Measurements from ENCODE around the gene TRIM50. TPM values are rescaled to one million over a fixed set of nuclear protein-coding genes. Genes with fewer than 3 reads are reported as not detected.
A peak's percentile ranks its signal among the peaks of the same experiment; 100 is the strongest.
"Not testable (repeated sequence)": the region's sequence is repeated elsewhere in the genome, so short reads cannot be mapped to it uniquely, and the experiment has no call there.

TRIM50 gene
- total and polyA plus RNA-seq, 2 of the 13 experiments (the other 11 are each of a cell fraction or from before 2014, with no cell fraction given), result 4.2 to 24.5 TPM

DNA sequence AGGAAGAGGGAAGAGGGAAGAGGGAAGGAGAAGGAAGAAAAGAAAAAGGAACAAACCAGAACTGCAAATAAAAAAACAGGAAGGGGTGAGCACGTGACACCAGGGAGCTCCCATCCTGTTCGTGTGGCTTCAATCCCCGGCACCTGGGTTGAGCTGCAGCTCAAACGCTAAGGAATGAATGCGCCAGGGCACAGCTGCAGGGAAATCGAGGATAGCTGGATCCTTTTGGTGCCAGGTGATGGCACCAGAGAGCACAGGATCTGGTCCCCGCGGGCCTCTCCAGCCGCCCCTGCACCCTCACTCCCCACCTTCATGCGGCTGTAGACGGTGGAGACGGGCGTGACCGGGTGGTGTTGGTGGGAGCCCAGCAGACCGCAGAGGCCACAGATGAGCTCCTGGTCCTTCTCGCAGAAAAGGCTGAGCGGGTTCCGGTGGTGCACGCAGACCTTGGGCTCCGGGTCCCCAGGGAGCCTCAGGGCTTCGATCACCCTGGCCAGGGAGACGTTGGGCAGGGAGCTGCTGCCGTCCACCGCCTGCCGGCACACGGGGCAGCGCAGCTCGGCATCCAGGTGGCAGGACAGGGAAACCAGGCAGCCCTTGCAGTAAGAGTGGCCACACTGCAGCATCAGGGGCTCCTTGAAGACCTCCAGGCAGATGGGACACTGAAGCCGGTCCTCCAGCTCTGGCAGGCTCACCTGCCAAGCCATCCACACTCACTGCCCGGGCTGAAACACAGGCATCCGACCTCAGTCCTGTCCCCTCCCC, 3.6 kb downstream of the TRIM50 start:
- H3K9me3 ChIP-seq (ENCODE audit: low read length); FAIRE-seq; H3K36me3 ChIP-seq (replicated peaks in 1 of 2; ENCODE audit: control insufficient read depth in 1 of 2, insufficient read depth in 2 of 2, low read length in 2 of 2); in situ Hi-C loops (cut with HindIII; ENCODE audit: extremely low pct_ligation_motif_present, low pct_unique_long_range_greater_than_20kb); BruUV-seq (replicated peaks); H2AFZ ChIP-seq (ENCODE audit: low read length); H3K27ac ChIP-seq (ENCODE audit: extremely low read length, insufficient read depth, low read length); H4K20me1 ChIP-seq (ENCODE audit: insufficient read depth, low read length); H3K27me3 ChIP-seq (ENCODE audit: control insufficient read depth in 1 of 2, insufficient read depth in 2 of 2, low read length in 2 of 2); H3K79me2 ChIP-seq (ENCODE audit: insufficient read depth, low read length): not testable (repeated sequence)
- WGBS (ENCODE audit: low lambda C conversion rate), result under 1% methylated on average over 12 of the region's 31 CpGs
- Histone ChIP-seq H3K4me1 (ENCODE audit: insufficient read depth, low read length) (peaks cover 42% of the 10 kb centered on the region), H3K4me3 (replicated peaks in 1 of 3; ENCODE audit: insufficient read depth in 1 of 3, low read depth in 2 of 3, low read length in 3 of 3) (peak overlapping the region; percentile 40 to 73 (median 55); a peak in 5 of 6 replicates), H3K4me2 (ENCODE audit: low read depth, low read length) (peak overlapping the region; percentile 95), H3K9ac (ENCODE audit: insufficient read depth, low read depth, low read length) (peak overlapping the region; percentile 56)
- ATAC-seq, result peak; percentile 77
- POLR2A ChIA-PET, result interaction anchor here (0.7 to 2.4 kb wide), 6 partner anchors 16 to 127 kb away, joined by 3 to 7 read pairs (median 6); no protein-coding TSS in a partner anchor
- CTCF ChIA-PET (ENCODE audit: low intra/inter-chr PET ratio, low total read pairs), result interaction anchor here (1.0 to 1.4 kb wide), 2 partner anchors 18 to 127 kb away, joined by 3 to 13 read pairs; no protein-coding TSS in a partner anchor
- peak; percentile 63 for DNase-seq (ENCODE audit: low spot score)
- intact Hi-C loops (cut with micrococcal nuclease; ENCODE audit: unreplicated experiment), result loop anchor here (2.0 to 5.0 kb wide), 3 partner anchors 19 to 129 kb away; no protein-coding TSS in a partner anchor
- TF ChIP-seq HNRNPL (IDR thresholded peaks at IDR 0.05; ENCODE audit: low read depth, low read length) (0 out of 2 replicates have a peak, but pooled peaks have one; percentile 56), REPIN1 (CRISPR knock-in tag; IDR thresholded peaks at IDR 0.05; ENCODE audit: borderline replicate concordance, low read depth) (0 out of 2 replicates have a peak, but pooled peaks have one; percentile 10), HDAC1 (CRISPR knock-in tag; IDR thresholded peaks at IDR 0.05) (peak; percentile 47; the same call in 1 of the 2 replicates), STAG1 (CRISPR knock-in tag; IDR thresholded peaks at IDR 0.05) (peak; percentile 81), XRCC5 (optimal IDR thresholded peaks at IDR 0.05; ENCODE audit: low read length) (peak; percentile 40), SMAD1 (CRISPR knock-in tag; IDR thresholded peaks at IDR 0.05; ENCODE audit: borderline replicate concordance, low read depth) (0 out of 2 replicates have a peak, but pooled peaks have one; percentile 52)
- TF ChIP-seq, protein P1, sequence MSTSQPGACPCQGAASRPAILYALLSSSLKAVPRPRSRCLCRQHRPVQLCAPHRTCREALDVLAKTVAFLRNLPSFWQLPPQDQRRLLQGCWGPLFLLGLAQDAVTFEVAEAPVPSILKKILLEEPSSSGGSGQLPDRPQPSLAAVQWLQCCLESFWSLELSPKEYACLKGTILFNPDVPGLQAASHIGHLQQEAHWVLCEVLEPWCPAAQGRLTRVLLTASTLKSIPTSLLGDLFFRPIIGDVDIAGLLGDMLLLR (CRISPR knock-in tag; IDR thresholded peaks at IDR 0.05), result 0 out of 2 replicates have a peak, but pooled peaks have one; percentile 51
- TF ChIP-seq, protein P2, sequence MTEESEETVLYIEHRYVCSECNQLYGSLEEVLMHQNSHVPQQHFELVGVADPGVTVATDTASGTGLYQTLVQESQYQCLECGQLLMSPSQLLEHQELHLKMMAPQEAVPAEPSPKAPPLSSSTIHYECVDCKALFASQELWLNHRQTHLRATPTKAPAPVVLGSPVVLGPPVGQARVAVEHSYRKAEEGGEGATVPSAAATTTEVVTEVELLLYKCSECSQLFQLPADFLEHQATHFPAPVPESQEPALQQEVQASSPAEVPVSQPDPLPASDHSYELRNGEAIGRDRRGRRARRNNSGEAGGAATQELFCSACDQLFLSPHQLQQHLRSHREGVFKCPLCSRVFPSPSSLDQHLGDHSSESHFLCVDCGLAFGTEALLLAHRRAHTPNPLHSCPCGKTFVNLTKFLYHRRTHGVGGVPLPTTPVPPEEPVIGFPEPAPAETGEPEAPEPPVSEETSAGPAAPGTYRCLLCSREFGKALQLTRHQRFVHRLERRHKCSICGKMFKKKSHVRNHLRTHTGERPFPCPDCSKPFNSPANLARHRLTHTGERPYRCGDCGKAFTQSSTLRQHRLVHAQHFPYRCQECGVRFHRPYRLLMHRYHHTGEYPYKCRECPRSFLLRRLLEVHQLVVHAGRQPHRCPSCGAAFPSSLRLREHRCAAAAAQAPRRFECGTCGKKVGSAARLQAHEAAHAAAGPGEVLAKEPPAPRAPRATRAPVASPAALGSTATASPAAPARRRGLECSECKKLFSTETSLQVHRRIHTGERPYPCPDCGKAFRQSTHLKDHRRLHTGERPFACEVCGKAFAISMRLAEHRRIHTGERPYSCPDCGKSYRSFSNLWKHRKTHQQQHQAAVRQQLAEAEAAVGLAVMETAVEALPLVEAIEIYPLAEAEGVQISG (CRISPR knock-in tag; IDR thresholded peaks at IDR 0.05), result peak; percentile 55; the same call in 1 of the 2 replicates
- TF ChIP-seq, protein P3, sequence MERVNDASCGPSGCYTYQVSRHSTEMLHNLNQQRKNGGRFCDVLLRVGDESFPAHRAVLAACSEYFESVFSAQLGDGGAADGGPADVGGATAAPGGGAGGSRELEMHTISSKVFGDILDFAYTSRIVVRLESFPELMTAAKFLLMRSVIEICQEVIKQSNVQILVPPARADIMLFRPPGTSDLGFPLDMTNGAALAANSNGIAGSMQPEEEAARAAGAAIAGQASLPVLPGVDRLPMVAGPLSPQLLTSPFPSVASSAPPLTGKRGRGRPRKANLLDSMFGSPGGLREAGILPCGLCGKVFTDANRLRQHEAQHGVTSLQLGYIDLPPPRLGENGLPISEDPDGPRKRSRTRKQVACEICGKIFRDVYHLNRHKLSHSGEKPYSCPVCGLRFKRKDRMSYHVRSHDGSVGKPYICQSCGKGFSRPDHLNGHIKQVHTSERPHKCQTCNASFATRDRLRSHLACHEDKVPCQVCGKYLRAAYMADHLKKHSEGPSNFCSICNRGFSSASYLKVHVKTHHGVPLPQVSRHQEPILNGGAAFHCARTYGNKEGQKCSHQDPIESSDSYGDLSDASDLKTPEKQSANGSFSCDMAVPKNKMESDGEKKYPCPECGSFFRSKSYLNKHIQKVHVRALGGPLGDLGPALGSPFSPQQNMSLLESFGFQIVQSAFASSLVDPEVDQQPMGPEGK (CRISPR knock-in tag; IDR thresholded peaks at IDR 0.05), result peak; percentile 43; the same call in 1 of the 2 replicates
- TF ChIP-seq, protein P4, sequence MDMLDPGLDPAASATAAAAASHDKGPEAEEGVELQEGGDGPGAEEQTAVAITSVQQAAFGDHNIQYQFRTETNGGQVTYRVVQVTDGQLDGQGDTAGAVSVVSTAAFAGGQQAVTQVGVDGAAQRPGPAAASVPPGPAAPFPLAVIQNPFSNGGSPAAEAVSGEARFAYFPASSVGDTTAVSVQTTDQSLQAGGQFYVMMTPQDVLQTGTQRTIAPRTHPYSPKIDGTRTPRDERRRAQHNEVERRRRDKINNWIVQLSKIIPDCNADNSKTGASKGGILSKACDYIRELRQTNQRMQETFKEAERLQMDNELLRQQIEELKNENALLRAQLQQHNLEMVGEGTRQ (IDR thresholded peaks at IDR 0.05; ENCODE audit: low read depth, low read length), result peak; percentile 46; the same call in 1 of the 2 replicates
- TF ChIP-seq, protein P4 (CRISPR knock-in tag; IDR thresholded peaks at IDR 0.05; ENCODE audit: borderline replicate concordance), result not testable (repeated sequence)
- TF ChIP-seq, protein P5, sequence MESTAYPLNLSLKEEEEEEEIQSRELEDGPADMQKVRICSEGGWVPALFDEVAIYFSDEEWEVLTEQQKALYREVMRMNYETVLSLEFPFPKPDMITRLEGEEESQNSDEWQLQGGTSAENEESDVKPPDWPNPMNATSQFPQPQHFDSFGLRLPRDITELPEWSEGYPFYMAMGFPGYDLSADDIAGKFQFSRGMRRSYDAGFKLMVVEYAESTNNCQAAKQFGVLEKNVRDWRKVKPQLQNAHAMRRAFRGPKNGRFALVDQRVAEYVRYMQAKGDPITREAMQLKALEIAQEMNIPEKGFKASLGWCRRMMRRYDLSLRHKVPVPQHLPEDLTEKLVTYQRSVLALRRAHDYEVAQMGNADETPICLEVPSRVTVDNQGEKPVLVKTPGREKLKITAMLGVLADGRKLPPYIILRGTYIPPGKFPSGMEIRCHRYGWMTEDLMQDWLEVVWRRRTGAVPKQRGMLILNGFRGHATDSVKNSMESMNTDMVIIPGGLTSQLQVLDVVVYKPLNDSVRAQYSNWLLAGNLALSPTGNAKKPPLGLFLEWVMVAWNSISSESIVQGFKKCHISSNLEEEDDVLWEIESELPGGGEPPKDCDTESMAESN (CRISPR knock-in tag; conservative IDR thresholded peaks at IDR 0.05), result 0 out of 2 replicates have a peak, but pooled peaks have one; percentile 22
